ENCODE measurements around the gene ABAT.

Gene ABAT

GRCh38 chr16:8630255-8630953 lies 44.0 kb upstream of the ABAT start:
- TF ChIP-seq TAF1 (IDR thresholded peaks at IDR 0.05; ENCODE audit: borderline replicate concordance, insufficient read depth, low read length), result no peak
- no peak for TF ChIP-seq FOXP2 (optimal IDR thresholded peaks at IDR 0.05; ENCODE audit: borderline replicate concordance, extremely low read depth, extremely low read length, insufficient read depth)
- no peak for TF ChIP-seq SIN3A (IDR thresholded peaks at IDR 0.05; ENCODE audit: borderline replicate concordance, insufficient read depth, low read length)
- no peak for TF ChIP-seq REST (IDR thresholded peaks at IDR 0.05; ENCODE audit: insufficient read depth in 1 of 2, low read depth in 2 of 2, low read length in 2 of 2)
- no peak for TF ChIP-seq POLR2AphosphoS5 (IDR thresholded peaks at IDR 0.05; ENCODE audit: low read depth, low read length)

GRCh38 chr16:8631373-8631772 lies 43.0 kb upstream of the ABAT start:
- TF ChIP-seq FOXP2 (optimal IDR thresholded peaks at IDR 0.05; ENCODE audit: borderline replicate concordance, extremely low read depth, extremely low read length, insufficient read depth), result no peak
- TF ChIP-seq SIN3A (IDR thresholded peaks at IDR 0.05; ENCODE audit: borderline replicate concordance, insufficient read depth, low read length), result no peak
- no peak for TF ChIP-seq REST (IDR thresholded peaks at IDR 0.05; ENCODE audit: insufficient read depth in 1 of 2, low read depth in 2 of 2, low read length in 2 of 2)
- no peak for TF ChIP-seq POLR2AphosphoS5 (IDR thresholded peaks at IDR 0.05; ENCODE audit: low read depth, low read length)
- no peak for TF ChIP-seq TAF1 (IDR thresholded peaks at IDR 0.05; ENCODE audit: borderline replicate concordance, insufficient read depth, low read length)

- TF ChIP-seq FOXP2 (optimal IDR thresholded peaks at IDR 0.05; ENCODE audit: borderline replicate concordance, extremely low read depth, extremely low read length, insufficient read depth) (no peak), POLR2AphosphoS5 (IDR thresholded peaks at IDR 0.05; ENCODE audit: low read depth, low read length) (no peak), REST (IDR thresholded peaks at IDR 0.05; ENCODE audit: insufficient read depth in 1 of 2, low read depth in 2 of 2, low read length in 2 of 2) (no peak), TAF1 (IDR thresholded peaks at IDR 0.05; ENCODE audit: borderline replicate concordance, insufficient read depth, low read length) (no peak), SIN3A (IDR thresholded peaks at IDR 0.05; ENCODE audit: borderline replicate concordance, insufficient read depth, low read length) (no peak)
These were observed 42.5 kb upstream of the ABAT start for GRCh38 chr16:8631818-8632465.

GRCh38 chr16:8632675-8633182 lies 41.7 kb upstream of the ABAT start:
- TF ChIP-seq REST (IDR thresholded peaks at IDR 0.05; ENCODE audit: insufficient read depth in 1 of 2, low read depth in 2 of 2, low read length in 2 of 2) (no peak), POLR2AphosphoS5 (IDR thresholded peaks at IDR 0.05; ENCODE audit: low read depth, low read length) (no peak), TAF1 (IDR thresholded peaks at IDR 0.05; ENCODE audit: borderline replicate concordance, insufficient read depth, low read length) (no peak), FOXP2 (optimal IDR thresholded peaks at IDR 0.05; ENCODE audit: borderline replicate concordance, extremely low read depth, extremely low read length, insufficient read depth) (no peak)

All from PFSK-1 (cell line).